ENCODE results near the gene HTT.

Gene HTT

GRCh38 chr4:3176367-3177229 lies 102.1 kb downstream of the HTT start:
- DNase-seq (ENCODE audit: insufficient read length, low spot score) = no peak
- peak; percentile 25 for FAIRE-seq
- TF ChIP-seq, protein P1, sequence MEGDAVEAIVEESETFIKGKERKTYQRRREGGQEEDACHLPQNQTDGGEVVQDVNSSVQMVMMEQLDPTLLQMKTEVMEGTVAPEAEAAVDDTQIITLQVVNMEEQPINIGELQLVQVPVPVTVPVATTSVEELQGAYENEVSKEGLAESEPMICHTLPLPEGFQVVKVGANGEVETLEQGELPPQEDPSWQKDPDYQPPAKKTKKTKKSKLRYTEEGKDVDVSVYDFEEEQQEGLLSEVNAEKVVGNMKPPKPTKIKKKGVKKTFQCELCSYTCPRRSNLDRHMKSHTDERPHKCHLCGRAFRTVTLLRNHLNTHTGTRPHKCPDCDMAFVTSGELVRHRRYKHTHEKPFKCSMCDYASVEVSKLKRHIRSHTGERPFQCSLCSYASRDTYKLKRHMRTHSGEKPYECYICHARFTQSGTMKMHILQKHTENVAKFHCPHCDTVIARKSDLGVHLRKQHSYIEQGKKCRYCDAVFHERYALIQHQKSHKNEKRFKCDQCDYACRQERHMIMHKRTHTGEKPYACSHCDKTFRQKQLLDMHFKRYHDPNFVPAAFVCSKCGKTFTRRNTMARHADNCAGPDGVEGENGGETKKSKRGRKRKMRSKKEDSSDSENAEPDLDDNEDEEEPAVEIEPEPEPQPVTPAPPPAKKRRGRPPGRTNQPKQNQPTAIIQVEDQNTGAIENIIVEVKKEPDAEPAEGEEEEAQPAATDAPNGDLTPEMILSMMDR (IDR thresholded peaks at IDR 0.05; ENCODE audit: insufficient read depth, missing control alignments) = no peak

- FAIRE-seq (peak; percentile 66), DNase-seq (ENCODE audit: insufficient read length, low spot score) (no peak)
Observed at GRCh38 chr4:3177426-3177825, 102.9 kb downstream of the HTT start.

GRCh38 chr4:3177905-3178304 lies 103.4 kb downstream of the HTT start:
- TF ChIP-seq, protein P1 (IDR thresholded peaks at IDR 0.05; ENCODE audit: insufficient read depth, missing control alignments) = no peak
- DNase-seq (ENCODE audit: insufficient read length, low spot score) = no peak
- no peak for FAIRE-seq

More at GRCh38 chr4:3177426-3177825, 102.9 kb downstream of the HTT start:
- TF ChIP-seq, protein P1 (IDR thresholded peaks at IDR 0.05; ENCODE audit: insufficient read depth, missing control alignments) = no peak

- DNase-seq (ENCODE audit: insufficient read length, low spot score) (no peak), FAIRE-seq (peak; percentile 25)
- TF ChIP-seq, protein P1 (IDR thresholded peaks at IDR 0.05; ENCODE audit: insufficient read depth, missing control alignments) = no peak
Observed at GRCh38 chr4:3178351-3178750, 103.9 kb downstream of the HTT start.

DNA sequence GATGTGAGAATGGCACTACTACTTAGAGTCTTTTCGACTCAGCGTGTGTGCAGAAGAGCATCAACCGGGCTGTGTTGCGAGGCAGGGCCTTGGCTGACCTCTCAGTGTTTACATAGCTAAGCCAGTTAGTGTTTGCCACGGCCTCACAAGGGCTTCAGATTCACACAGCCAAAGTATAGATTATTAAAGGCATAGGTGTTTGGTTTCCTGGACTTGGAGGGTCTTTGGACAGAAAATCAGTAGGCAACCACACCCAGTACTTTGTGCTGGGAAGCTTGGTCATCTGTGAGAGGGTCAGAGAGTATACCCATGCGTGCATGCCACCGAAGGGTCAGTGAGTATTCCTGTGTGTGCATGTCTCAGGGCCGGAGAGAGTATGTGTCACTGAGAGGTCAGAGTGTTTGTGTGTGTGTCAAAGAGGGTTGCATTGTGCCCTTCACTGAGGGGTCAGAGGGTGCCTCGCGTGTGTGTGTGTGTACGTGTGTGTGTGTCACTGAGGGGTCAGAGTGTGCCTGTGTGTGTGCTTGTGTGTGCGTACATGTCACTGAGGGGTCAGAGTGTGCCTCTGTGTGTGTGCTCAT lies 104.7 kb downstream of the HTT start:
- TF ChIP-seq, protein P1 (IDR thresholded peaks at IDR 0.05; ENCODE audit: insufficient read depth, missing control alignments) = no peak
- no peak for DNase-seq (ENCODE audit: insufficient read length, low spot score)
- no peak for FAIRE-seq

DNA sequence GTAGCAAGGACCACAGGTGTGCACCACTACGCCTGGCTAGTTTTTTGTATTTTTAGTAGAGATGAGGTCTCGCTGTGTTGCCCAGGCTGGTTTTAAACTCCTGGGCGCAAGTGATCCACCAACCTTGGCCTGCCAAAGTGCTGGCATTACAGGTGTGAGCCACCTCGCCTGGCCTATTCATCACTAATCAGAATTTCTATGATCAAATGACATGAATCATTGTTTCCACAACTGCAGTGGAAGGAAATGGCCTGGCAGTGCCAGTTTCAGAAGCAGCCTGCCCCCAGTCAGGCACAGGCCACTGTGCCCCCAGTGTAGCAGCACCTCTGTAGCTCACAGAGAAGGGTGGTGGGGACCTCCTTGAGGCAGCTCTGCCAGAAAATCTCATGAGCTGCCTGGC lies 108.5 kb downstream of the HTT start:
- TF ChIP-seq, protein P1 (IDR thresholded peaks at IDR 0.05; ENCODE audit: insufficient read depth, missing control alignments) = no peak
- FAIRE-seq (no peak), DNase-seq (ENCODE audit: insufficient read length, low spot score) (no peak)

DNA sequence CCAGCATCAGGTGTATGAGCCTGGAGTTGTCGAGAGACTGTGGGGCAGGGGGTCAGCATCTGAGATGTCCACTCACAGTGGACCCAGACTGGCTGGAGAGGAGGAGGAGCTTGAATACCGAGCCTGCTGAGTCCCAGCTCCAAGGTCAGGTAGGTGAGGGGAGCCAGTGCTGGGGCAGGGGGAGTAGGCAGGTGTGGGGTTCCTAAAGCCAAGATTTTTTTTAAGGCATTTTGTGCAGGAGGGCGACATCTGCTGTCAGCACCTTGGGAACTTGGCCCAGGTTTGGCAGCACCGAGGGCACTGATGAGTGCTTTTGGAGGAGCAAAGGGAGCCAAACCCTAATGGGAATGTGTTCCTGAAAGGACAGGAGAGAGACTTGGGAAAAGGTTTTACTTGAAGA lies 110.2 kb downstream of the HTT start:
- DNase-seq (ENCODE audit: insufficient read length, low spot score) (no peak), FAIRE-seq (no peak)
- TF ChIP-seq, protein P1 (IDR thresholded peaks at IDR 0.05; ENCODE audit: insufficient read depth, missing control alignments) = no peak
